ENCODE measurements around the gene KRTCAP3.

DNA sequence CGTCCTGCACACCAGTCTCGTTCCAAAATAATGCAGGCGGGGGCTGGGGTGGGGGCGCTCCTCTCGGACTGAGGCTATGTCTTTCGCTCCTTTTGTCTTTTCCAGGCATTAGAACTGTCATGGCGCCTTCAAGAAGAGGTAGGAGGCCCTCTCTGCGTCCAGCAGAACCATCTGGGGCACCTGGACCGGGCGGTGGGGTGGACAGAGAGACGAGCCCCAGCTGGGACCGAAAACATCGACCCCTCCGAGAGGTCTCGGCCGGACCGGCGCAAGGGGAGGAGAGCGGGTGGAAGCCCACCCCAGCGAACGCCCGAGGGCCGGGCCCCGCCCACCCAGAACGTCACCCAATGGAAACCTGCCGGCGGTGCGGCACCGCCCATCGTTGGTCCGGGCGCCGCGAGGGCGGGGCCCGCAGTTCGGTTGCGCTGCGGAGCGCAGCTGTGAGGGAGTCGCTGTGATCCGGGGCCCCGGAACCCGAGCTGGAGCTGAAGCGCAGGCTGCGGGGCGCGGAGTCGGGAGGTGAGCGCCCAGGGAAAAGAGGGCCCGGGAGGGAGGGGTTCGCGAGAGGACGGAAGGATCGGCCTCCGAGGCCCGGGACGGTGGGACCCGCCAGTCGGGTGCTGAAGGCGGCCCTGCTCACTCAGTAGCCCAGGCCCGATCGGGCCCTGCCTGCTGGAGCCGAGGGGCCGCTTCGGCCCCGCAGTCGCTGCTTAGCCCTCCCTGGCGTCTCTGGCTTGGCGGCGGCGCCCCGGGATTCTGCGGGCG lies 13.8 kb upstream of the KRTCAP3 start, which contains the start of gene NRBP1:
- TF ChIP-seq ZNF274 (IDR thresholded peaks at IDR 0.05; ENCODE audit: borderline replicate concordance, extremely low read depth, low read length) (no peak), POLR2A (IDR thresholded peaks at IDR 0.05; ENCODE audit: control extremely low read depth in 1 of 2, low read depth in 2 of 2, low read length in 2 of 2) (peak; percentile 61 to 80), KDM5A (IDR thresholded peaks at IDR 0.05; ENCODE audit: low read length) (no peak), TCF12 (IDR thresholded peaks at IDR 0.05; ENCODE audit: low read depth, low read length) (no peak), RAD21 (IDR thresholded peaks at IDR 0.05 in 1 of 2, conservative IDR thresholded peaks at IDR 0.05 in 1 of 2; ENCODE audit: low read depth in 2 of 2, low read length in 2 of 2) (no peak)
